ENCODE measurements around the gene RBM4.

DNA sequence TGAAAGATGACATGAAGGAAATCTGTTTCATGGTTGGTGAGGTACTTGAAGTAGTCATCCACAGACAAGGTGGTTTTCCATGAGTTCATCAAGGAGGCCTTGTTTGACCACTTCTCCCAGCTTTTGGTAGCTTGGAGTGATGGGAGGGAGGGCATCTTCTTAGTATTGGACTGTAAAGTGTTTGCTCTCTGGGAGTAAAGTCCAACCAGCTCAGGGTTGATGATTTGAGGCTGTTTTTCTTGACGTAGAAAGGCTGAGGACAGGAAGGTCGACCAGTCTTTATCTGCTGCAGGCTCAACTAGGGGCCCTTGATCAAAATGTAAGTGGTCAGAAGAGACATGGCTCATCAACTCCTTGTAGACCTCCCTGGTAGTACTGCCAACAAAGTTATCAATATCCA lies 47.3 kb upstream of the RBM4 start:
- TF ChIP-seq EZH2 (IDR thresholded peaks at IDR 0.05) (no peak), EZH2phosphoT487 (IDR thresholded peaks at IDR 0.05) (no peak)
- TF ChIP-seq, protein P1, sequence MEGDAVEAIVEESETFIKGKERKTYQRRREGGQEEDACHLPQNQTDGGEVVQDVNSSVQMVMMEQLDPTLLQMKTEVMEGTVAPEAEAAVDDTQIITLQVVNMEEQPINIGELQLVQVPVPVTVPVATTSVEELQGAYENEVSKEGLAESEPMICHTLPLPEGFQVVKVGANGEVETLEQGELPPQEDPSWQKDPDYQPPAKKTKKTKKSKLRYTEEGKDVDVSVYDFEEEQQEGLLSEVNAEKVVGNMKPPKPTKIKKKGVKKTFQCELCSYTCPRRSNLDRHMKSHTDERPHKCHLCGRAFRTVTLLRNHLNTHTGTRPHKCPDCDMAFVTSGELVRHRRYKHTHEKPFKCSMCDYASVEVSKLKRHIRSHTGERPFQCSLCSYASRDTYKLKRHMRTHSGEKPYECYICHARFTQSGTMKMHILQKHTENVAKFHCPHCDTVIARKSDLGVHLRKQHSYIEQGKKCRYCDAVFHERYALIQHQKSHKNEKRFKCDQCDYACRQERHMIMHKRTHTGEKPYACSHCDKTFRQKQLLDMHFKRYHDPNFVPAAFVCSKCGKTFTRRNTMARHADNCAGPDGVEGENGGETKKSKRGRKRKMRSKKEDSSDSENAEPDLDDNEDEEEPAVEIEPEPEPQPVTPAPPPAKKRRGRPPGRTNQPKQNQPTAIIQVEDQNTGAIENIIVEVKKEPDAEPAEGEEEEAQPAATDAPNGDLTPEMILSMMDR (IDR thresholded peaks at IDR 0.05), result no peak

Measured in neural progenitor cell (in vitro differentiated cells).